IMR-90 (cell line): Measurements from ENCODE around the gene ANO7. TPM values are rescaled to one million over a fixed set of nuclear protein-coding genes. Genes with fewer than 3 reads are reported as not detected.

Experiments
- ATAC-seq: fragments of 200-7000 bp; cut with Tn5 transposase; 2 replicates; pipeline ENCODE4 v1.9.1; 2020; ENCODE audit warnings: low read depth, mild to moderate bottlenecking, moderate library complexity
- BruUV-seq: library from RNA; stranded (reverse); fragments of 400-500 nt; replicated peaks from 2 replicates; lab custom pipeline; 2021; lab: Mats Ljungman, UMichigan
- CTCF ChIA-PET: fragments of 300-600 bp; formaldehyde crosslinking; extraction: SDS; loops from one replicate; lab custom pipeline; 2021; ENCODE audit warnings: antibody characterized with exemption; lab: Yijun Ruan, JAX
- POLR2A ChIA-PET: fragments of 300-600 bp; sonication (Branson Sonifier 250); formaldehyde crosslinking; loops from one replicate; lab custom pipeline; 2022; ENCODE audit warnings: antibody characterized with exemption; ENCODE audit not compliant: unreplicated experiment; lab: Charles Lee
- DNase-seq: peaks from one replicate; pipeline ENCODE4 v3.0.0; 2013
- H2AFZ ChIP-seq: replicated peaks from 2 replicates; pipeline ENCODE3; 2013; ENCODE audit warnings: low read length, mild to moderate bottlenecking; ENCODE audit not compliant: poor library complexity
- H2AK5ac ChIP-seq: 2 replicates; pipeline ENCODE4 v1.6.1; 2013; ENCODE audit warnings: low read depth, low read length, inconsistent platforms
- H2AK9ac ChIP-seq: replicated peaks from 2 replicates; pipeline ENCODE3; 2013; ENCODE audit warnings: mild to moderate bottlenecking, low read depth, low read length, moderate library complexity; ENCODE audit not compliant: poor library complexity
- H2BK120ac ChIP-seq: 2 replicates; pipeline ENCODE4 v1.6.1; 2013; ENCODE audit warnings: low read depth, low read length, inconsistent platforms
- H2BK15ac ChIP-seq: 3 replicates; pipeline ENCODE4 v1.6.1; 2013; ENCODE audit warnings: low read depth, low read length, inconsistent platforms
- H2BK20ac ChIP-seq: 2 replicates; pipeline ENCODE4 v1.6.1; 2013; ENCODE audit warnings: low read depth, mild to moderate bottlenecking, inconsistent platforms, low read length, moderate library complexity
- H2BK5ac ChIP-seq: 2 replicates; pipeline ENCODE4 v1.6.1; 2013; ENCODE audit warnings: mild to moderate bottlenecking, low read depth, low read length, inconsistent platforms; ENCODE audit not compliant: poor library complexity, severe bottlenecking
- H3K14ac ChIP-seq: replicated peaks from 2 replicates; pipeline ENCODE4 v1.6.1; 2013; ENCODE audit warnings: low read depth, low read length, inconsistent platforms
- H3K18ac ChIP-seq: 2 replicates; pipeline ENCODE4 v1.6.1; 2013; ENCODE audit warnings: low read depth, low read length, control low read depth
- H3K23ac ChIP-seq: 2 replicates; pipeline ENCODE4 v1.6.1; 2013; ENCODE audit warnings: low read depth, low read length, inconsistent platforms
- H3K27ac ChIP-seq: 2 replicates; pipeline ENCODE4 v1.5.1; 2013; ENCODE audit warnings: mild to moderate bottlenecking, control low read depth, low read length; ENCODE audit not compliant: insufficient read depth
- H3K27me3 ChIP-seq: 2 replicates; pipeline ENCODE4 v1.6.1; 2013; ENCODE audit warnings: low read length; ENCODE audit not compliant: control insufficient read depth, insufficient read depth
- H3K36me3 ChIP-seq: 2 replicates; pipeline ENCODE4 v1.6.1; 2013; ENCODE audit warnings: low read length, mixed read lengths; ENCODE audit not compliant: control insufficient read depth, insufficient read depth
- H3K4ac ChIP-seq: 2 replicates; pipeline ENCODE4 v1.6.1; 2013; ENCODE audit warnings: low read depth, low read length, inconsistent platforms
- H3K4me1 ChIP-seq: 2 replicates; pipeline ENCODE4 v1.6.1; 2013; ENCODE audit warnings: low read length, mixed read lengths; ENCODE audit not compliant: control insufficient read depth, insufficient read depth
- H3K4me2 ChIP-seq: 2 replicates; pipeline ENCODE4 v1.6.1; 2013; ENCODE audit warnings: low read depth, mild to moderate bottlenecking, control low read depth, low read length, moderate library complexity
- H3K4me3 ChIP-seq: 2 replicates; pipeline ENCODE4 v1.5.1; 2013; ENCODE audit warnings: low read depth, mild to moderate bottlenecking, control low read depth, low read length, moderate library complexity; ENCODE audit not compliant: insufficient read depth
- H3K56ac ChIP-seq: 2 replicates; pipeline ENCODE4 v1.6.1; 2013; ENCODE audit warnings: low read length, inconsistent platforms; ENCODE audit not compliant: insufficient read depth; ENCODE audit errors: extremely low read depth
- H3K79me1 ChIP-seq, 2 experiments: 2 replicates each; pipeline ENCODE4 v1.6.1; 2013; ENCODE audit warnings: low read length in 2 of 2, inconsistent platforms in 1 of 2, low read depth in 1 of 2
- H3K9ac ChIP-seq: 2 replicates; pipeline ENCODE4 v1.6.1; 2013; ENCODE audit warnings: low read depth, low read length, control low read depth
- H3K9me1 ChIP-seq: 2 replicates; pipeline ENCODE4 v1.6.1; 2013; ENCODE audit warnings: low read length, inconsistent platforms; ENCODE audit not compliant: insufficient read depth
- H3K9me3 ChIP-seq: 2 replicates; pipeline ENCODE4 v1.6.1; 2013; ENCODE audit warnings: low read length; ENCODE audit not compliant: control insufficient read depth, insufficient read depth
- H4K20me1 ChIP-seq: 2 replicates; pipeline ENCODE4 v1.6.1; 2013; ENCODE audit warnings: low read length, inconsistent platforms; ENCODE audit not compliant: insufficient read depth
- H4K5ac ChIP-seq: 2 replicates; pipeline ENCODE4 v1.6.1; 2013; ENCODE audit warnings: mild to moderate bottlenecking, low read depth, low read length, control low read depth
- H4K8ac ChIP-seq, 2 experiments: 2 replicates each; pipeline ENCODE4 v1.6.1; 2013; ENCODE audit warnings: low read depth in 2 of 2, low read length in 2 of 2, control low read depth in 1 of 2, inconsistent platforms in 1 of 2
- H4K91ac ChIP-seq: 2 replicates; pipeline ENCODE4 v1.6.1; 2013; ENCODE audit warnings: low read depth, low read length, inconsistent platforms; ENCODE audit not compliant: insufficient read depth
- CHD1 ChIP-seq: IDR thresholded peaks from 2 replicates; pipeline ENCODE4 v1.6.1; 2012; ENCODE audit warnings: low read depth, low read length, improper control_type of control experiment
- MAFK ChIP-seq: IDR thresholded peaks from 2 replicates; pipeline ENCODE4 v1.6.1; 2012; ENCODE audit warnings: low read depth, low read length, improper control_type of control experiment
- RCOR1 ChIP-seq: IDR thresholded peaks from 2 replicates; pipeline ENCODE4 v1.6.1; 2012; ENCODE audit warnings: mild to moderate bottlenecking, low read length, improper control_type of control experiment; ENCODE audit not compliant: insufficient replicate concordance
- WGBS, 2 experiments: methylation state at CpG; one replicate each; pipeline versions ENCODE4 v1.1.5 to v1.1.7; 2013; ENCODE audit warnings: missing lambda C conversion rate in 2 of 2; ENCODE audit not compliant: insufficient read length in 1 of 2; ENCODE audit errors: extremely low coverage in 2 of 2; 5-methylcytosine and 5-hydroxymethylcytosine counted together
- dilution Hi-C: fragments of 300-500 bp; cut with HindIII; formaldehyde crosslinking; loops from one replicate; pipeline ENCODE4 v1.14.3; 2018; ENCODE audit warnings: low sequenced_read_pairs; ENCODE audit not compliant: unreplicated experiment
- in situ Hi-C: fragments of 300-500 bp; cut with MboI; formaldehyde crosslinking; loops from 3 replicates; pipeline ENCODE4 v1.14.3; 2019; ENCODE audit warnings: low sequenced_read_pairs, inconsistent platforms, mixed read lengths
- intact Hi-C: fragments of 100-400 bp; cut with micrococcal nuclease; formaldehyde crosslinking; loops from 2 replicates; pipeline ENCODE4 v1.10.0; 2022
- polyA plus RNA-seq, 3 experiments: library from polyadenylated mRNA; depleted of rRNA; stranded (reverse); fragments of >200 nt; gene quantifications; 2 replicates each; pipeline ENCODE4 v1.2.3, GENCODE V29; 2012; ENCODE audit warnings: low replicate concordance in 1 of 3
- total RNA-seq: library from RNA; depleted of rRNA; stranded (reverse); fragments of >200 nt; gene quantifications from 2 replicates; pipeline ENCODE4 v1.2.3, GENCODE V29; 2012
- TF ChIP-seq, protein P1 (sequence below): fragments of 150-350 bp; IDR thresholded peaks from 2 replicates; pipeline ENCODE4 v1.6.1; 2016; ENCODE audit warnings: low read depth, mild to moderate bottlenecking, low read length, moderate library complexity, borderline replicate concordance
- TF ChIP-seq, protein P2 (sequence below): fragments of 150-350 bp; IDR thresholded peaks from 2 replicates; pipeline ENCODE4 v1.6.1; 2017; ENCODE audit warnings: mild to moderate bottlenecking, antibody characterized with exemption, low read length, low read depth

The ANO7 gene
- total and polyA plus RNA-seq, 2 of the 4 experiments (the other 2 are of a cell fraction) = 0.36 to 3.4 TPM

DNA sequence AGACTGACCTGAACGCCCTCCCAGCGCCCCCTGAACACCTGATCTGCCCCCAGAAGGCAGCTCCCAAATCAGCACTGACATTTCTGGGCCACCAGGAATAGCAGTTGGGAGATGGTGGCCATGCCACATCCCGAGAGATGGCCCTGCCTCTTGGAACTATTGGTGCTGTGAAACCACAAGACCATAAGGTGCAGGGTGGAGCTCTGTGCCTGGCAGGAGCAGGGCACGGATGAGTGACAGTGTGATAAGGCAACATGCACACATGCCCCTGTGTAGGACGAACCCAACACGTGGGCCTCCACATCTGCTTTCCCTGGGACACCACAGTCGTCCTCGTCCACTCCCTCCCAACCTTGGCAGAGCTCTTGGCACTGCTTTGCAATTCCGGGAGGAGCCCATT, 26.9 kb downstream of the ANO7 start:
- no peak overlapping the region for H2BK20ac ChIP-seq
- H2BK15ac ChIP-seq = no peak overlapping the region
- no peak overlapping the region for H3K18ac ChIP-seq
- dilution Hi-C loops = no loop called here
- peaks cover 4% of the 10 kb centered on the region; the same call in 1 of the 2 replicates for H4K20me1 ChIP-seq
- BruUV-seq = no TSS peak
- ChIA-PET POLR2A (no interaction called here), CTCF (no interaction called here)
- H4K91ac ChIP-seq = no peak overlapping the region
- H2AK9ac ChIP-seq = no peak overlapping the region
- in situ Hi-C loops = no loop called here
- H3K36me3 ChIP-seq = no peaks in the 10 kb centered on the region
- ATAC-seq (no peak), DNase-seq (no peak)
- peaks cover 4% of the 10 kb centered on the region; the same call in 1 of the 2 replicates for H3K4me1 ChIP-seq
- WGBS, 2 experiments = 100% methylated on average over 2 of the region's 9 CpGs; no CpG with 5 or more reads in 1 of the 2 experiments
- no peak overlapping the region for H3K9ac ChIP-seq
- no peak overlapping the region for H2BK5ac ChIP-seq
- no peak overlapping the region for H3K14ac ChIP-seq
- no peak overlapping the region for H3K4me3 ChIP-seq
- no peak overlapping the region for H3K56ac ChIP-seq
- no peak overlapping the region for H2AK5ac ChIP-seq
- peaks cover 20% of the 10 kb centered on the region; the same call in 1 of the 2 replicates for H3K27me3 ChIP-seq
- TF ChIP-seq CHD1 (no peak), RCOR1 (no peak), MAFK (no peak)
- TF ChIP-seq, protein P1, sequence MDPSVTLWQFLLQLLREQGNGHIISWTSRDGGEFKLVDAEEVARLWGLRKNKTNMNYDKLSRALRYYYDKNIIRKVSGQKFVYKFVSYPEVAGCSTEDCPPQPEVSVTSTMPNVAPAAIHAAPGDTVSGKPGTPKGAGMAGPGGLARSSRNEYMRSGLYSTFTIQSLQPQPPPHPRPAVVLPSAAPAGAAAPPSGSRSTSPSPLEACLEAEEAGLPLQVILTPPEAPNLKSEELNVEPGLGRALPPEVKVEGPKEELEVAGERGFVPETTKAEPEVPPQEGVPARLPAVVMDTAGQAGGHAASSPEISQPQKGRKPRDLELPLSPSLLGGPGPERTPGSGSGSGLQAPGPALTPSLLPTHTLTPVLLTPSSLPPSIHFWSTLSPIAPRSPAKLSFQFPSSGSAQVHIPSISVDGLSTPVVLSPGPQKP = no peak
- TF ChIP-seq, protein P2, sequence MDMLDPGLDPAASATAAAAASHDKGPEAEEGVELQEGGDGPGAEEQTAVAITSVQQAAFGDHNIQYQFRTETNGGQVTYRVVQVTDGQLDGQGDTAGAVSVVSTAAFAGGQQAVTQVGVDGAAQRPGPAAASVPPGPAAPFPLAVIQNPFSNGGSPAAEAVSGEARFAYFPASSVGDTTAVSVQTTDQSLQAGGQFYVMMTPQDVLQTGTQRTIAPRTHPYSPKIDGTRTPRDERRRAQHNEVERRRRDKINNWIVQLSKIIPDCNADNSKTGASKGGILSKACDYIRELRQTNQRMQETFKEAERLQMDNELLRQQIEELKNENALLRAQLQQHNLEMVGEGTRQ = no peak
- H4K5ac ChIP-seq = no peak overlapping the region
- H3K79me1 ChIP-seq = peaks cover 0 to 7% of the 10 kb centered on the region in 2 experiments; a peak in 1 of 4 replicates
- no peak overlapping the region for H3K4me2 ChIP-seq
- no peak overlapping the region for H2BK120ac ChIP-seq
- H4K8ac ChIP-seq = no peak overlapping the region
- H3K27ac ChIP-seq = no peak overlapping the region
- intact Hi-C loops = loop anchor here (5.0 kb wide), 2 partner anchors 303 to 363 kb away; no protein-coding TSS in a partner anchor
- H3K4ac ChIP-seq = no peak overlapping the region
- no peak overlapping the region for H2AFZ ChIP-seq
- no peak overlapping the region for H3K23ac ChIP-seq
- peaks cover 2% of the 10 kb centered on the region; the same call in 1 of the 2 replicates for H3K9me1 ChIP-seq
- H3K9me3 ChIP-seq = no peaks in the 10 kb centered on the region
